ENCODE results near the gene ELAVL1. TPM values are rescaled to one million over a fixed set of nuclear protein-coding genes. Genes with fewer than 3 reads are reported as not detected.

ELAVL1 gene
- total and polyA plus RNA-seq, 2 donors from 2014 or later: 34.6 to 64.7 TPM

DNA sequence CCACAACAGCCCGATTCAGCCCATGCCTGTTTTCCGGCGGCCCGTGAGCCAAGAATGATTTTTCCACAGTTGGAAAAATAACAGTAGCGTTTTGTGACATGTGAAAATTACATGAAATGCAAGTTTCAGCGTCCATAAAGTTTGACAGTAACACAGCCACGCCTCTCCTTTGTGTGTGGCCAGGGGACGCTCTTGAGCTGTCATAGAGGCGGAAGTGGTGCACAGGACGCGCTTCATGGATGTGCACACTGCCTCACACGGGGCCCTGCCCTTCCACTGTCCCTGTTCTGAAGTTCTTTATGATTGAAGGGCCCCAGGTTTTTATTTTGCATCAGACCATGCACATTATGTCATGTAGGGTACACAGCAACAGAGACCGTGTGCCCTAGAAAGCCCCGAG lies 12.4 kb upstream of the ELAVL1 start:
- H3K4me1 ChIP-seq (ENCODE audit: control insufficient read depth in 2 of 3, insufficient read depth in 2 of 3, low read depth in 1 of 3, low read length in 3 of 3): no peaks in the 10 kb centered on the region
- FAIRE-seq (no peak), DNase-seq (peak in 1 of 5 donors; percentile 37)
- H3K9ac ChIP-seq (ENCODE audit: low read length in 3 of 3): no peak overlapping the region
- H3K27me3 ChIP-seq (ENCODE audit: control insufficient read depth, insufficient read depth, low read length): no peaks in the 10 kb centered on the region
- H3K36me3 ChIP-seq (ENCODE audit: control insufficient read depth in 2 of 3, insufficient read depth in 3 of 3, low read length in 3 of 3): no peaks in the 10 kb centered on the region
- H3K9me3 ChIP-seq (ENCODE audit: control insufficient read depth in 2 of 3, insufficient read depth in 1 of 3, low read length in 3 of 3): no peaks in the 10 kb centered on the region
- intact Hi-C loops (cut with DNase I): no loop called here
- H3K27ac ChIP-seq (ENCODE audit: low read depth in 2 of 2, low read length in 2 of 2): no peak overlapping the region
- H3K4me3 ChIP-seq (ENCODE audit: low read length in 3 of 3): no peak overlapping the region
- TF ChIP-seq CTCF (IDR thresholded peaks at IDR 0.05; ENCODE audit: borderline replicate concordance, extremely low read depth, insufficient read depth): no peak

- H3K9ac ChIP-seq (ENCODE audit: low read length in 3 of 3): peak overlapping the region; percentile 1 to 82 (median 48)
- no peak for TF ChIP-seq CTCF (IDR thresholded peaks at IDR 0.05; ENCODE audit: borderline replicate concordance, extremely low read depth, insufficient read depth)
- peak overlapping the region in 1 of 2 donors; percentile 51 for H3K27ac ChIP-seq (ENCODE audit: low read depth in 2 of 2, low read length in 2 of 2)
- peak overlapping the region; percentile 57 to 90 (median 76) for H3K4me3 ChIP-seq (ENCODE audit: low read length in 3 of 3)
- peak in 3 of 5 donors; percentile 43 to 67 (median 62) for DNase-seq
- H3K4me1 ChIP-seq (ENCODE audit: control insufficient read depth in 2 of 3, insufficient read depth in 2 of 3, low read depth in 1 of 3, low read length in 3 of 3): peaks cover 2 to 37% (median 26%) of the 10 kb centered on the region in 3 donors
- no peaks in the 10 kb centered on the region for H3K9me3 ChIP-seq (ENCODE audit: control insufficient read depth in 2 of 3, insufficient read depth in 1 of 3, low read length in 3 of 3)
- H3K27me3 ChIP-seq (ENCODE audit: control insufficient read depth, insufficient read depth, low read length): no peaks in the 10 kb centered on the region
- no peak for FAIRE-seq
- H3K36me3 ChIP-seq (ENCODE audit: control insufficient read depth in 2 of 3, insufficient read depth in 3 of 3, low read length in 3 of 3): no peaks in the 10 kb centered on the region
- intact Hi-C loops (cut with DNase I): no loop called here
Measured at GRCh38 chr19:8004723-8005513, 523 bp downstream of the ELAVL1 start.

- TF ChIP-seq CTCF (IDR thresholded peaks at IDR 0.05; ENCODE audit: borderline replicate concordance, extremely low read depth, insufficient read depth): no peak
- intact Hi-C loops (cut with DNase I): no loop called here
- Histone ChIP-seq H3K9me3 (ENCODE audit: control insufficient read depth in 2 of 3, insufficient read depth in 1 of 3, low read length in 3 of 3) (no peaks in the 10 kb centered on the region), H3K9ac (ENCODE audit: low read length in 3 of 3) (peak overlapping the region in 2 of 3 donors; percentile 58 to 82), H3K27me3 (ENCODE audit: control insufficient read depth, insufficient read depth, low read length) (no peaks in the 10 kb centered on the region), H3K4me1 (ENCODE audit: control insufficient read depth in 2 of 3, insufficient read depth in 2 of 3, low read depth in 1 of 3, low read length in 3 of 3) (peaks cover 2 to 41% (median 29%) of the 10 kb centered on the region in 3 donors), H3K4me3 (ENCODE audit: low read length in 3 of 3) (peak overlapping the region; percentile 57 to 90 (median 76)), H3K27ac (ENCODE audit: low read depth in 2 of 2, low read length in 2 of 2) (no peak overlapping the region), H3K36me3 (ENCODE audit: control insufficient read depth in 2 of 3, insufficient read depth in 3 of 3, low read length in 3 of 3) (no peaks in the 10 kb centered on the region)
- no peak for DNase-seq
- no peak for FAIRE-seq
Measured at GRCh38 chr19:8004001-8004400, 1.4 kb downstream of the ELAVL1 start.

All from kidney (tissue), 14 donors.